Stimulated activated CD4-positive, alpha-beta T cell treated with anti-CD3 and anti-CD28 coated beads, Interleukin-12 subunit alpha, Interleukin-12 subunit beta, amount 100 ng/mL, for 24 hours (primary cell): ENCODE results near the gene UGT1A4.

Source experiments
- DNase-seq, 2 experiments: peaks; one replicate each; pipeline ENCODE4 v3.0.0-alpha.2; 2020; ENCODE audit warnings: low read depth in 2 of 2

The UGT1A4 gene

DNA sequence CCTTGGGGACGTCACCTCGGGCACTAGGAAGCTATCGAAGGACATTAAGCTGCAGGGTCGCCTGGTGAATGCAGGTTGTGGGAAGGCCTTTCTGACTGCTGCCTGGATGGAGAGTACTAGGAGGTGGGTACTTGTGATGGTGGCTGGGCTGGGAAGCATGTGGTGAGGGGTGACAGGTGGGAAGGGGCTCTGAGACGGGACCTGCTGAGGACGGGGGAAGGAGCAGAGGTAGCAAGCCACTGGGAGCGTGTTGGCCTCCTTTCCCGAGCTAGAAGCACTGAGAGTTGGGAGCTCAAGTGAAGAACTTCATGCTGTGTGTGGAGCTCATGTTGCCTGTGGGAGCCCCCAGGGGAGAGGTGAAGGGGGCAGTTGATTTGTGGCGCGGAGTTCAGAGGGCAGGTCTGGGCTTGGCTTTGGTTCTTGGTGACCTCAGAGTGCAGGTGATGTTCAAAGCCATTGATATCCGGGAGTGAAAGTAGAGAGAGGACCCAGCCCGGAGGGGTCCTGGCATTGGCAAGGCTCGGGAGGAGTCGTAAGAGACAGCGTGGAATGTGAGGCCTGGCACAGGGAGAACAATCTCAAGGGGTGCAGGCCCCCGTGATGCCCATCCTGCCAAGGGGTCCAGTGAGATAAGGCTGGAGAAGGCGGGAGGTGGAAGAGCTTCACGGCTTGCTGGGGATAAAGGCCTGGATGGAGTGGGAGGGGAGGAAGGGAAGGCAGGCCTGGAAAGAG lies 72.8 kb downstream of the UGT1A4 start:
- no peak for DNase-seq

DNA sequence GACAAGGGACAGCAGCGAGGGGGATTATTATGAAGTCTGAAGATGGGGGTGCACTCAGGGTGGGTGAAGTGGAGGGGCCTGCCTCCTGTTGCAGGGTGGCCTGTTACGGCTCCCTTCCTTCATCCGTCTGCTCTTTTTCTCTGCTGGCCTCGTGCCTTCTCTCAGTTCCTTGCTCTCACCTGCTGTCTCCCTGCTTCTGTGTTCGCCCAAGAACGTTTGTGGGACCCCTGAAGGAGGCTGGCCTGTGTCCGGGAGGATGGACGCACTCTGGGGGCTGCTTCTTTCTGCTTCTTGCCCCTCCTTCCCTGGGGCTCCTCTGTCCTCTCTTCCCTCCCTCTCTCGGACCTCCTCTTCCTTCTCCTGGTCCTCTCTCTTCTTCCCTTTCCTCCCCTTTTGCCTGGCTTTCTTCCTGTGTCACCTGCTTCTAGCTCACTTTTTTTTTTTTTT lies 73.4 kb downstream of the UGT1A4 start:
- DNase-seq: no peak

DNA sequence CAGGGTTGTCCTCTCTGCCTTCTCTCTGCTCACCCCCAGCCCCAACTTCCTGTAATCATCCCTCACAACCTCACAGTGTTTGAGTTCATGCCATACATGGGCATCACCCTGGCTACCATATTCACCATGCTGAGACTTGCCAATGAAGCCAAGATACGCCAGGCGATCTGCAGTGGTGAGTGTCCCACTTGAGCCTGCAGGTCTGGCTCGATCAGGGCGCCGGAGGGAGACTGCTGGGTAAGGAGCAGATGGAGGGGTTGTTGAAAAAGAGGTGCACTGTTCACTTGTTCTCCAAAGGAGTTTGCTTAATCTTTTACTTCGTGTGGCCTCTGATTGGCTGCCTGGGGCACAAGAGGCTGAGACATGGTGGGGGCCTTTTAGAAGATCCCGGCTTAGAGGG lies 74.2 kb downstream of the UGT1A4 start:
- DNase-seq: no peak

DNA sequence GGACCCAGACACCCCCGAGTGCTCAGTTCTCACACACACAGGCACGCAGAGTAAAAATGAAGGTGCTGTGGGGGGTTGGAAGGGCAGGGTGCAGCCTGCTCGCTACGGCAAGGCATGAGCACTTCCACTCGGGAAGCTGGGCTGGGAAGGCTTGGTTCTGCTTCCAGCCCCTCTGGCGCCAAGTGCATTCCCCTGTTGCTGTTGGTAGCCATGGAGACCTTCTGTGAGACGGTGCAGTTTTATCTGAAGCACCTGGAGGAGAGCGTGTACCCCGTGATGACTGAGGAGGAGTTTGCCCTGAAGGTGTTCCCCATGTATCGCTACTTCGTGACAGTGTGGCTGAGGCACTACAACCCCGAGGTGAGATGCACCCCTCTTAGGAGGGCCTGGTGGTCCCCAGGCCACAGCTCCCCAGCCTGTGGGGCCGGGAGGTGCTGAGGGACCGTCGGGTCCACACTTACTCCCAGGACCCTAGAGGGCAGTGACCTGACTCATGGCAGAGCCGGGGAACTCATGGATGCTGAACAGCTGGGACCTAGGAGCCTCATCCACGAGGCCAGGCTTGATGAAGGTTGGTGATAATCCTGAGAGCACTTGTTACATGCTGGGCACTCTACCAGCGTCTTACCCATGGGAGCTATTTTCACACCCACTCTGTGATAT lies 75.1 kb downstream of the UGT1A4 start:
- no peak for DNase-seq

DNA sequence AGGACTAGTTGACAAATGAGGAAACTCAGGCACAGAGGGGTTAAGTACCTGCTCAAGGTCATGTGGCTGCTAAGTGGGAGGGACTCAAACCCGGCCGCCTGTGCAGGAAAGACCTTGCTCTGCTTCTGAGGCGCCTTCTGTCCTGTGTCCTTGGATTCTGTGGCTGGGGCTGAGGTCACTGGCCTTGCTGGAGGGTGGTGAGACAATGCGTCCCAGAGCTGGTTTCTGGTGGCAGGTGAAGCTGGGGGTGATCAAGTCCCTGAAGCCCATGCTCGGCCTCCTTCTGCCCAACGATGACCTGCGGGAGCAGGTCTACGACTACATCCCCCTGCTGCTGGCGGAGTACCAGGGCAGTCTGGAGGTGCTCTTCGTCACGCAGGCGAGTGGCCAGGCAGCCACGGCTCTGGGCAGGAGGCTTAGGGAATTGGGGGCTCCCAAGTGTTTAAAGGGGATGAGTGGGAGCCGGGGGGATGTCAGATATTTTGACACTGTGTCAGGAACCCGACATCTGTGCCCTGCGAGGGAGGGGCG lies 75.7 kb downstream of the UGT1A4 start:
- no peak for DNase-seq

DNA sequence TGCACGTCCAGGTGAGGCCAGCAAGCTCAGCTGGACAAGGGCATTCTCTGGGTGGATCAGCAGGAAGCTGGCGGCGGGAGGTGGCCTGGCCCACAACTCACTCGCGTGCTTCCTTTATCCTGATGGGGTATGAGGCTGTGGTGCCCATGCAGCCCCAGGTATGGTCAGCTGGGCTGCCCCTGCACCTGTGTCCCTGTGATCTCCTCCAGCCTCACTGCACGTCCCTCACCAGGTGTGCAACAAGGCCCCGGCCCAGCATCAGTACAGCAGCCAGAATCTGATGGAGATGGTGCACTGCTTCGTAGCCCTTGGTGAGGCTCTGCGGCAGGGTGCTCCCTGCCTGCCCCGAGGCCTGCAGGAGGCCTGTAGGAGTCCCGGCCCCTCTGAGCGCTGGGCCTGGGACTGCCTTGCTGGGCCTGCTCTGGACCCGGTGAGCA lies 77.2 kb downstream of the UGT1A4 start:
- no peak for DNase-seq

DNA sequence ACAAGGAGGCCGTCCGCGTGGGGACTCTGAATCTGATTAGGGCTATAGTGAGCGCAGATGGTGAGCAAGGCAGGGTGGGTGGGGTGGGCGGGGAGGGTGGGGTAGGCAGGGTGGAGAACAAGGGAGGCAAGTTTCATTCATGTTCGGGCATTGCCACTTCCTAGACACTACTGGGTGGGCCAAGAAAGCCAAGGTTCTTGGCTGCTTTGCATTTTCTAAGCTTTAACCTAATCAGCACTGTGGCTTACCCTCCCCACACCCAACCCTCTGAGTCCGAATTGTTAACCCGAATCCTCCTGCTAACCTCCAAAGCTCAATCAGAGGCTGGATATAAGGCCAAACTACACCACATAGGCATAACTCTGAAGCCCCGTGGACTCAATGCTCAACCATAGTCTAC lies 77.7 kb downstream of the UGT1A4 start:
- no peak for DNase-seq

DNA sequence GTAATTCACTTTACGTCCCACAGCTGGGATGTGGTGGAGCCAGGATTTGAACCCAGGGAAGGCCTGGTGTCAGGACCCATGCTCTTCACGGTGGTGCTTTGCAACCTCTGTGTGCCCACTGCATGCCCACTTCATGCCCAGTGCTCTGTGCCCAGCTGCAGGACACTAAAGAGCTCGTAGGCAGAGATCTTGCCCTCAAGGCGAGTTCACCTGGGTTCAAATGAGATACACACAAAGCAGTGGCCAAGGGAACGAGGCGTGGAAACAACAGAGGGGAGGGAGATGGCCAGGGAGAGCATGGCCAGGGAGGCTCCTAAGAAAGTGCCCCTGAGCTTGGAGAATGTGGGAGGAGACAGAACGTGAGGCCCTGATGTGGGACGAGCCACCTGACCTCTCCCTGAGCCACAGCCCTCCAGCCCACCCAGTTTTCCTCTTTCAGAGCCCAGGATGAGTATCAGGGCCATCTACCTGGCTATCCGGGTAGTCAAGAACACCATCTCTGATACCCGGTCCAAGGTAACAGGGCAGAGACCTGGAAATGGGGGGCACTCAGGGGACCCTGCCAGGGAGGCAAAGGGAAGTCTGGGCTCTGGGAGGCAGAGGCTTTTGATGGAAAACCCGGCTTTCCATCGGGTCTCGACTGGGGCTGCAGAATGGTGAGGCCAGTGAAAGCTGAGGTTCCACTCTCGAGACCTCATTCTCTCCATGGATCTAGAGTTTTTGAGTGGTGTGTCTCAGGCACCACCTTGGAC lies 80.0 kb downstream of the UGT1A4 start:
- no peak for DNase-seq

DNA sequence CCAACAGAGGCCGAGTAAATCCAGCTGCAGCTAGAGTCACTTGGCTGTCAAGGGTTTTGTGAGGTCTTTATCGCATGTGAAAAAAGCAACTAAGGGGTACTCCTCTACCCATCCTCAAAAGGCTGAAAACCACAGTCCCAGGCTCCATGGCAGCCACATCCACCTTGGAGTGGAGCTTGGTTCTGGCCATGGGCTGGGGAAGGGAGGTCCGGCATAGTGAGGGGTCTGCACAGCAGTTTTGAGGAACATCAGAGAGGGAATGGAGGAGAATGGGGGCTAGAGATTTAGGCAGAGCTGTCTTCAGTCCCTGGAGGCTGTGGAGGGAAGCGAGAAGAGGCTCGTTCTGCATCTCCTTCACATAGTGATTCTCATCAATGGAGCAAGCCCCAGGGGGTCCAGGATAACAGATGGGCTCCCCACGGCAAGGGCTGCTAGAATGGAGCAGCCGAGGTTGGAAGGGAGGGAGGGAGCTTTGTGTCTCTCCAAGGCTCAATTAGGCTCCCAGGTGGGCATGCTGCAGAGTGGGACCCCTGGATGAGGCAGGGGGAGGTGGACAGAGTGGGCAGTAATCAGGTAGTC lies 80.6 kb downstream of the UGT1A4 start:
- no peak for DNase-seq

DNA sequence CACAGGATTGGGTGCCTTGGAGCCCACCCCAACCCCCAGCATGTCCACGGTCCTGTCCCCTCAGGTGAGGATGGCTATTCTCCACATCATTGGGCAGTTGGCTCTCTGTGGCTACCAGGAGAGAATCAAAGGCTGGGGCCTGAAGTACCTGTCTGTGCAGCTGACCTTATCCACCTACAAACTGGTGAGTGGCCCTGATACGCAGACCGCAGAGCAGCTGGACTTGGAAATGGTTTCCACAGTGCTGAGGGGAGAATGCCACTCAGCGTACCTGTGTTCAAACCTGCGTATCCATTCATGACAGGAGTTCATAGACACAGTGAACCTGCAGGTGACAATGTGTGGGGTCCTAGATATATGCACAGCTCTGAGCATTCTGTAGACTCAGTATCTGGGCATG lies 81.2 kb downstream of the UGT1A4 start:
- DNase-seq: no peak

DNA sequence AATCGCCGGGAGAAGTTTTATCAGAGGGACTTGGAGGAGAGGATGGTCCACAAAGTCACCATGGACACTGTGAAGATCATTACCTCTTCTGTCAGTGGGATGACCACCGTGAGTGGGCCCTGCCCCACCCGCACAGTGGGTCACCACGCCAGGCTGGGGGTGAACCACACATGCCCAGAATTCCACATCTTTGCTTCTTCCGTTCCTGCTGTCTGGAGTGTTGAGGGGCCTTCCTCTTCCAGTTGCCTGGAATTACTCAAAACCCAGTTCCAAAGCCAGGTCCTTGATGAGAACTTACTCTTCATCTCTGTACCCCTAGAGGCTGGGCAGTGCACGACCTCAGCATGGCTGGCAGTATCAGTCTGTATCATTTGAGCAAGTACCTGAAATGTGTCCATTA lies 81.7 kb downstream of the UGT1A4 start:
- DNase-seq: no peak

DNA sequence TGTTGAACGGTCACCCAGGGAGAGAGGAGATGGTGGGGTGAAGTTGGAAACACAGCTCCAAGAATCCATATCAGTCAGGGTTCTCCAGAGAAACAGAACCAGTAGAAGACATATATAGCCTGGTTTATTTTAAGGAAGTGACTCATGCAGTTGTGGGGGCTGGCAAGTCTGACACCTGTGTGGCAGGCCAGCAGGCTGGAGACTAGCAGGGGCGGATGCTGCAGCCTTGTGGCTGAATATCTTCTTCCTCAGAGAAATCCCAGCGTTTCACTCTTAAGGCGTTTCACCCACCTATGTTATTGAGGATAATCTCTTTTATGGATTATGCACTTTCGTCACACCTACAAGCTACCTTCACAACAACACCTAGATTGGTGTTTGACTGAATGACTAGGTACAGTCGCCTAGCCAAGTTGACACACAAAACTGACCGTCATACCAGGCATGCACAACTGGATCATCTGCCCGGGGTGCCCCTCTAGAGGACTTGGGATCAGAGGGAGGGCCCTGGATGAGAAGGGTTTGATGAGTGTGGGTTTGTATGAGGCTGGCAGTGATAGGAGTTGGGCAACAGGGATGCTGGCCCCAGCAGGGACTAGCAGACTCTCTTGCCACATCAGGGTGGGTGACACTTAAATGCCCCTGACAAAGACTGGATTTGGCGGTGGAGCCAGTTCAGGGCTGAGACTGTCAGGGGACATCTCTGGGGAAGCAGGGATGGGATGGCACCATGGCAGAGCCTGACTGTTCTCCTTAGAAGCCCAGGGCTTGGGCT lies 83.0 kb downstream of the UGT1A4 start:
- no peak for DNase-seq

DNA sequence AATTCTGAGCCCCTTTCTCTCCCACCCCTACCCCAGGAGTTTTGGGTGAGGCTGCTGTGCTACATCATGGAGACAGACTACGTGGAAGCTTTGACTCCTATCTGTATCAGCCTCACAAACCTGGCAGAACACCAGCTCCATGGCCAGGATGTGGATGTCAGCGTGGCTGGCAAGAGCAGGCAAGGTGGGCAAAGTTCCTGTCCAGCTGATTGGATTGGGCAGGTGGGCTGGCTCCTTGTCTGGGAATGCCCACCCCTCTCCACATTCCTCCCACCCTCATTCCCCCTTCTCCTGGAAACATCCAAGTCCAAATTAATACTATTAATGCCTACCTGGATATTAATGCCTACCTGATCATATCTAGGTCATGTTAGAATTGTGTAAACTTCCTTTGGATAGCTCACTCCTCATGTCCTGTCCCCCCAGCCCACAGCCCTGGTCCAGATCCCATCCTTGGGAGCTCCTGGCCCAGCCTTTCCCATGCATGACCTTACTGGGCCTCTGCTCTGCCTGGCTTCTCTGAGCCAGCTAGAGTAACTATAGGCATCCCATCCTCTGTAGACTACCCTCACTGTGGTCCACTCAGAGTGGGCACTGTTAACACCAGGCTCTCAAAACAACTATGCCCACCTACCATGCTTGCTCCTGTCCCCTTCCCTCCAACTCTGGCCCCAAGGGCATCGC lies 83.7 kb downstream of the UGT1A4 start:
- DNase-seq: no peak

DNA sequence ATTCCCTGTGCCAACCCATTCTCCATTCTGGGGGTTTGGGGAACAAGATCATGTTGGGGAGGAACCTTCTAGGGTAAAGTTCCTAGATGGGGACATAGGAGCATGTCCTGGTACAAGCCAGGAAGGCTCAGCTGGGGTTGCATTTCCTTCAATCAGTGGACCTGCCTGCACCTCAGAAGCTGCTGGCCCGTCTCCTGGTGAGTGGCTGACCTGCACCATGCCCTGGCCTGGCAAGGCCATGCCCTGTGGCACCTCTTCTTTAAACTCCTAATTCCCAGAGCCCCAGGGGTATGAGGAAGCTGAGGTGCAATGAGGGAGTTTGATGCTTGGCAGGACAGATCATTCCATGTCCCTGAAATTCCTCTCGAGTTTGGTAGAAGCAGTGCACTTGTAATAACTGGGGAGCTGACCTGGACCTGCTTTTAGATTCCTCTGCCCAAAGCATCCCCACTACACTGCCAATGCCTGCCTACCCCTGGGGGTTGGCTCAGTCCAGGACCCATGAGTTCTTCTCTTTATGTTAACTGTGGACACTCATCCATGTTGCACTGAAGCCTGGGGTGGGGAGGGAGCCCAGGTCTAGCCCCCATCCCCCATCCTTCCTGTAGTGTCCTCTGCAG lies 84.9 kb downstream of the UGT1A4 start:
- no peak for DNase-seq

DNA sequence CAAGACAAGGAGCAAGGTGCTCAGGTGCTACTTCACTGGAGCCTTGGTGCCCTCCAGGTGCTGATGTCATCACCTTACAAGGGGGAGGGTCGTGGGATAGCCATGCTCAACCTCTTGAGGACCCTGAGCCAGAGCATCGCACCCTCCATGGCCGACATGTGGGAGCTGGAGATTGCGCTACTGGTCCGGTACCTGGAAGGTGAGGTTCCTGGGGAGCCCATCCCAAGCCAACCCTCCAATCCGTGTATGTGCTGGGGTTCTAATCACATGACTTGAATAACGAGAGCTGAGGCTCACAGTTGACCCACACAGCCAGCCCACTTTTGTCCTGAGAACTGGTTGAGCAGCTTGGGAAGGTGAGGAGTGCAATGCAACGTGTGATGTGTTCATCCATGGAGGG lies 85.5 kb downstream of the UGT1A4 start:
- DNase-seq: no peak

DNA sequence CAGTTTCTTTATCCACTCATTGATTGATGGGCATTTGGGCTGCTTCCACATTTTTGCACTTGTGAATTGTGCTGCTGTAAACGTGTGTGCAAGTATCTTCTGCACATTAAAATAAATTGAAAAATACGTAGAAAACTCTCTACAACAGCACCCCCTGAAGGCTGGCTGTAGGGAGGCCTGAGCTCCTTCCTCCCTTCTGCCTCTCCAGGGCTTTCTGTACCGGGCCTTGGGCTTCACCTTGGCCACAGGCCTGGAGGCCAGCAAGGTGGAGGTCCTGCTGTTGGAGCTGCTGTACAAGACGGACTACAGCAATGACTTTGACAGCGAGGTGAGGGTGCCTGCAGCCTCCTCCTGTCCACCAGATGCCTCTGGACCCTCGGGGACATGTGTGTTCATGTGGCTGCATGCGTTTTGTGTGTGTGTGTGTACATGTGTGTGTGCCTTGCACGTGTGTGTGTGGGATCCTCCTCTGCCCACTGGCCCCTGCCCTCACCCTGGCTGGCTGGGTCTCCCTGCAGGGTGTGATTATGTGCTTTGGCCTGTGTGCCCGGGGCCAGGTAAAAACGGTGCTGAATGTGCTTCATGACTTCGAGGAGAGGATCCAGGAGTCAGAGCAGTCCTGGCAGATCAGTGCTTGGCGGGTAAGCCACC lies 88.8 kb downstream of the UGT1A4 start:
- DNase-seq: no peak

DNA sequence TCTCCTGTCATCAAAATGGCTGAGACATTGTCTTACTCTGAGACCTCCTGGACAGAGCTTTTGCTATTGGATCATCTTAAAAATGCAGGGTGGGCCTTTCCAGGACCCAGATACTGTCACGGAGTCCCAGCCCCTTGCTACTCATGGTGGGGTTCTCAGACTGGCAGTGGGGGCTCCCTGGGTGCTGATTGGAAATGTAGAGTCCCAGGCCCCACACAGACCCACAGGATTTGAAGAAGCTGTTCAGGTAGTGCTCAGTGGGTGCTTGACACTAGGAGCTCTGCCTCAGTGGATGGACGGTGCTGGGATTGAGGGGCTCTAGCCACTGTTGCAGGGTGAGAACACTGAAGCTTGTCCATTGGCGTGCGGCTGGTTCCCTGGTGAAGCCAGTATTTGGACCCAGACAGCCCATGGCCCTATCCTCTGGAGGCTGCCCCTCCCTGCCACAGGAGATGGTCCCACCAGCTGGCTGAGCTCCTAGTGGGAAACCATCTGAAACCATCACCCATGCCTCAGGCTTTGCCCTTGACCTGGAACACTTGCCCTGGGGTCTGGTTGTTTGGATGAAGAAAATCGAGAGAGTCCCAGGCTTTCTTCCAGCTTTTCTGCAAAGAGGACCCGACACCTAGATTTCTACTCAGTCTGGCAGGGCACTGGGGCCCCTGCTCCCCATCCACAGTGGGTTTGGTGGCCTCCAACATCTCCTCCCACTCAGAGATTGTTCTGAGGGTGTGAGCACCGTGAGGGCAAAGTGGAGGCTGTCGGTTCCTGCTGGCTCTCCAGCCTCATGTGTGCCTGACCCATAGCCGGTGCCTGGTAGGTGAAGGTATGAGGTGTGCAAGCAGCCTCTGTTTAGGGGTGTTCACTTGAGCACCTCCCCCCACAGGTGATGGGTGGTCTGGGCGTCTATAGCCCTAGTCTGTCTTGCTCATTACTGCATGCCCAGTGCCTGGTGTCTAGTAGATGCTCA lies 89.7 kb downstream of the UGT1A4 start:
- DNase-seq: no peak

DNA sequence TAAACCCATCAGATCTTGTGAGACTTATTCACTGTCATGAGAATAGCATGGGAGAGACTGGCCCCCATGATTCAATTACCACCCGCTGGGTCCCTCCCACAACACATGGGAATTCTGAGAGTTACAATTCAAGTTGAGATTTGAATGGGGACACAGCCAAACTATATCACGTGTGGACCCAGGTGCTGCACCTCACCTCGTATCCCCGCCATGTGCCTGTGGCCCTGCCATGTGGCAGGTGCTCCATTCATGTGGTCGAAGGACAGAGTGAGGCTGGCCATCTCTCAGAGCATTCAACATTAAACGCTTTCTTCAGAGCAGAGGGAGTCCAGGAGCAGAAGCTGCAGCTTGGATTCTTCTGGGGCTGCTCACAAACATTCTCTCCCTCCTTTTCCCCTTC lies 91.8 kb downstream of the UGT1A4 start:
- no peak for DNase-seq

DNA sequence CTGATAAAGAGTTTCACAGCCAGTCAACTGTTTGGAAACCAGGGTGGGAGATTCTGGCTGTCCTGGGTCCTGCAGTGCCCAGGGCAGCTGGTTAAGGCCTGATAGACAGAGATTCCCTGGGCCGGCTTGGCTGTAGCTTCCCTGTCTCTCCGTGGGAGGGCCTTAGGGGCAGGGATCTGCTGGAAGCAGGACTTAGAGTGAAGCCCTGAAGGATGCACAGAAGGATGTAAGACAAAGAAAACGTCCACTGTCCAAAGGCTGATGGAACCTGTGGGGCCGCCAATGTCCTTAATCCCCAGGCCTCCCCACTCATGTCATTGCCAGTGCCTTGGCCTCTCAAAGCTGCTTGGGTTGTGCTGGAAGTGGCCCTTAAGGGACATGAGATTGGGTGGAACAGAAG lies 92.6 kb downstream of the UGT1A4 start:
- DNase-seq: no peak
